IMR-90 (cell line): ENCODE data around the gene ZNF662. TPM values are rescaled to one million over a fixed set of nuclear protein-coding genes. Genes with fewer than 3 reads are reported as not detected.

ENCODE experiments used
- ATAC-seq: fragments of 200-7000 bp; cut with Tn5 transposase; 2 replicates; pipeline ENCODE4 v1.9.1; 2020; ENCODE audit warnings: low read depth, mild to moderate bottlenecking, moderate library complexity
- BruUV-seq: library from RNA; stranded (reverse); fragments of 400-500 nt; replicated peaks from 2 replicates; lab custom pipeline; 2021; lab: Mats Ljungman, UMichigan
- CTCF ChIA-PET: fragments of 300-600 bp; formaldehyde crosslinking; extraction: SDS; loops from one replicate; lab custom pipeline; 2021; ENCODE audit warnings: antibody characterized with exemption; lab: Yijun Ruan, JAX
- POLR2A ChIA-PET: fragments of 300-600 bp; sonication (Branson Sonifier 250); formaldehyde crosslinking; loops from one replicate; lab custom pipeline; 2022; ENCODE audit warnings: antibody characterized with exemption; ENCODE audit not compliant: unreplicated experiment; lab: Charles Lee
- DNase-seq: peaks from one replicate; pipeline ENCODE4 v3.0.0; 2013
- H2AFZ ChIP-seq: replicated peaks from 2 replicates; pipeline ENCODE3; 2013; ENCODE audit warnings: low read length, mild to moderate bottlenecking; ENCODE audit not compliant: poor library complexity
- H2AK5ac ChIP-seq: 2 replicates; pipeline ENCODE4 v1.6.1; 2013; ENCODE audit warnings: low read depth, low read length, inconsistent platforms
- H2AK9ac ChIP-seq: replicated peaks from 2 replicates; pipeline ENCODE3; 2013; ENCODE audit warnings: mild to moderate bottlenecking, low read depth, low read length, moderate library complexity; ENCODE audit not compliant: poor library complexity
- H2BK120ac ChIP-seq: 2 replicates; pipeline ENCODE4 v1.6.1; 2013; ENCODE audit warnings: low read depth, low read length, inconsistent platforms
- H2BK15ac ChIP-seq: 3 replicates; pipeline ENCODE4 v1.6.1; 2013; ENCODE audit warnings: low read depth, low read length, inconsistent platforms
- H2BK20ac ChIP-seq: 2 replicates; pipeline ENCODE4 v1.6.1; 2013; ENCODE audit warnings: low read depth, mild to moderate bottlenecking, inconsistent platforms, low read length, moderate library complexity
- H2BK5ac ChIP-seq: 2 replicates; pipeline ENCODE4 v1.6.1; 2013; ENCODE audit warnings: mild to moderate bottlenecking, low read depth, low read length, inconsistent platforms; ENCODE audit not compliant: poor library complexity, severe bottlenecking
- H3K14ac ChIP-seq: replicated peaks from 2 replicates; pipeline ENCODE4 v1.6.1; 2013; ENCODE audit warnings: low read depth, low read length, inconsistent platforms
- H3K18ac ChIP-seq: 2 replicates; pipeline ENCODE4 v1.6.1; 2013; ENCODE audit warnings: low read depth, low read length, control low read depth
- H3K23ac ChIP-seq: 2 replicates; pipeline ENCODE4 v1.6.1; 2013; ENCODE audit warnings: low read depth, low read length, inconsistent platforms
- H3K27ac ChIP-seq: 2 replicates; pipeline ENCODE4 v1.5.1; 2013; ENCODE audit warnings: mild to moderate bottlenecking, control low read depth, low read length; ENCODE audit not compliant: insufficient read depth
- H3K27me3 ChIP-seq: 2 replicates; pipeline ENCODE4 v1.6.1; 2013; ENCODE audit warnings: low read length; ENCODE audit not compliant: control insufficient read depth, insufficient read depth
- H3K36me3 ChIP-seq: 2 replicates; pipeline ENCODE4 v1.6.1; 2013; ENCODE audit warnings: low read length, mixed read lengths; ENCODE audit not compliant: control insufficient read depth, insufficient read depth
- H3K4ac ChIP-seq: 2 replicates; pipeline ENCODE4 v1.6.1; 2013; ENCODE audit warnings: low read depth, low read length, inconsistent platforms
- H3K4me1 ChIP-seq: 2 replicates; pipeline ENCODE4 v1.6.1; 2013; ENCODE audit warnings: low read length, mixed read lengths; ENCODE audit not compliant: control insufficient read depth, insufficient read depth
- H3K4me2 ChIP-seq: 2 replicates; pipeline ENCODE4 v1.6.1; 2013; ENCODE audit warnings: low read depth, mild to moderate bottlenecking, control low read depth, low read length, moderate library complexity
- H3K4me3 ChIP-seq: 2 replicates; pipeline ENCODE4 v1.5.1; 2013; ENCODE audit warnings: low read depth, mild to moderate bottlenecking, control low read depth, low read length, moderate library complexity; ENCODE audit not compliant: insufficient read depth
- H3K56ac ChIP-seq: 2 replicates; pipeline ENCODE4 v1.6.1; 2013; ENCODE audit warnings: low read length, inconsistent platforms; ENCODE audit not compliant: insufficient read depth; ENCODE audit errors: extremely low read depth
- H3K79me1 ChIP-seq, 2 experiments: 2 replicates each; pipeline ENCODE4 v1.6.1; 2013; ENCODE audit warnings: low read length in 2 of 2, inconsistent platforms in 1 of 2, low read depth in 1 of 2
- H3K9ac ChIP-seq: 2 replicates; pipeline ENCODE4 v1.6.1; 2013; ENCODE audit warnings: low read depth, low read length, control low read depth
- H3K9me1 ChIP-seq: 2 replicates; pipeline ENCODE4 v1.6.1; 2013; ENCODE audit warnings: low read length, inconsistent platforms; ENCODE audit not compliant: insufficient read depth
- H3K9me3 ChIP-seq: 2 replicates; pipeline ENCODE4 v1.6.1; 2013; ENCODE audit warnings: low read length; ENCODE audit not compliant: control insufficient read depth, insufficient read depth
- H4K20me1 ChIP-seq: 2 replicates; pipeline ENCODE4 v1.6.1; 2013; ENCODE audit warnings: low read length, inconsistent platforms; ENCODE audit not compliant: insufficient read depth
- H4K5ac ChIP-seq: 2 replicates; pipeline ENCODE4 v1.6.1; 2013; ENCODE audit warnings: mild to moderate bottlenecking, low read depth, low read length, control low read depth
- H4K8ac ChIP-seq, 2 experiments: 2 replicates each; pipeline ENCODE4 v1.6.1; 2013; ENCODE audit warnings: low read depth in 2 of 2, low read length in 2 of 2, control low read depth in 1 of 2, inconsistent platforms in 1 of 2
- H4K91ac ChIP-seq: 2 replicates; pipeline ENCODE4 v1.6.1; 2013; ENCODE audit warnings: low read depth, low read length, inconsistent platforms; ENCODE audit not compliant: insufficient read depth
- BHLHE40 ChIP-seq: fragments of 150-350 bp; IDR thresholded peaks from 2 replicates; pipeline ENCODE4 v1.6.1; 2016; ENCODE audit warnings: mild to moderate bottlenecking, low read depth, low read length
- CEBPB ChIP-seq: IDR thresholded peaks from 2 replicates; pipeline ENCODE4 v1.6.1; 2012; ENCODE audit warnings: low read depth, low read length, improper control_type of control experiment
- CHD1 ChIP-seq: IDR thresholded peaks from 2 replicates; pipeline ENCODE4 v1.6.1; 2012; ENCODE audit warnings: low read depth, low read length, improper control_type of control experiment
- CTCF ChIP-seq: conservative IDR thresholded peaks from 2 replicates; pipeline ENCODE4 v1.5.1; 2012; ENCODE audit warnings: mild to moderate bottlenecking, low read depth, low read length, improper control_type of control experiment
- ELK1 ChIP-seq: fragments of 150-350 bp; IDR thresholded peaks from 2 replicates; pipeline ENCODE4 v1.6.1; 2016; ENCODE audit warnings: low read depth, mild to moderate bottlenecking, low read length, moderate library complexity, borderline replicate concordance
- FOS ChIP-seq: fragments of 150-350 bp; IDR thresholded peaks from 2 replicates; pipeline ENCODE4 v1.6.1; 2016; ENCODE audit warnings: low read depth, low read length
- MAFK ChIP-seq: IDR thresholded peaks from 2 replicates; pipeline ENCODE4 v1.6.1; 2012; ENCODE audit warnings: low read depth, low read length, improper control_type of control experiment
- MAZ ChIP-seq: IDR thresholded peaks from 2 replicates; pipeline ENCODE4 v1.6.1; 2012; ENCODE audit warnings: low read depth, mild to moderate bottlenecking, low read length, improper control_type of control experiment, moderate library complexity, borderline replicate concordance
- NFE2L2 ChIP-seq: fragments of 150-350 bp; IDR thresholded peaks from 2 replicates; pipeline ENCODE4 v1.6.1; 2016; ENCODE audit warnings: low read depth, mild to moderate bottlenecking, low read length
- POLR2A ChIP-seq: IDR thresholded peaks from 2 replicates; pipeline ENCODE4 v1.6.1; 2012; ENCODE audit warnings: mild to moderate bottlenecking, low read depth, low read length
- RAD21 ChIP-seq: IDR thresholded peaks from 2 replicates; pipeline ENCODE4 v1.6.1; 2012; ENCODE audit warnings: low read length, improper control_type of control experiment
- RCOR1 ChIP-seq: IDR thresholded peaks from 2 replicates; pipeline ENCODE4 v1.6.1; 2012; ENCODE audit warnings: mild to moderate bottlenecking, low read length, improper control_type of control experiment; ENCODE audit not compliant: insufficient replicate concordance
- RFX5 ChIP-seq: IDR thresholded peaks from 2 replicates; pipeline ENCODE4 v1.8.0; 2012; ENCODE audit warnings: low read depth, mild to moderate bottlenecking, low read length, moderate library complexity
- SMC3 ChIP-seq: fragments of 150-350 bp; IDR thresholded peaks from 2 replicates; pipeline ENCODE4 v1.6.1; 2016; ENCODE audit warnings: low read depth, mild to moderate bottlenecking, antibody characterized with exemption, low read length, moderate library complexity
- USF2 ChIP-seq: fragments of 150-350 bp; IDR thresholded peaks from 2 replicates; pipeline ENCODE4 v1.6.1; 2017; ENCODE audit warnings: mild to moderate bottlenecking, antibody characterized with exemption, low read length, low read depth
- WGBS, 2 experiments: methylation state at CpG; one replicate each; pipeline versions ENCODE4 v1.1.5 to v1.1.7; 2013; ENCODE audit warnings: missing lambda C conversion rate in 2 of 2; ENCODE audit not compliant: insufficient read length in 1 of 2; ENCODE audit errors: extremely low coverage in 2 of 2; 5-methylcytosine and 5-hydroxymethylcytosine counted together
- dilution Hi-C: fragments of 300-500 bp; cut with HindIII; formaldehyde crosslinking; loops from one replicate; pipeline ENCODE4 v1.14.3; 2018; ENCODE audit warnings: low sequenced_read_pairs; ENCODE audit not compliant: unreplicated experiment
- in situ Hi-C: fragments of 300-500 bp; cut with MboI; formaldehyde crosslinking; loops from 3 replicates; pipeline ENCODE4 v1.14.3; 2019; ENCODE audit warnings: low sequenced_read_pairs, inconsistent platforms, mixed read lengths
- intact Hi-C: fragments of 100-400 bp; cut with micrococcal nuclease; formaldehyde crosslinking; loops from 2 replicates; pipeline ENCODE4 v1.10.0; 2022
- polyA plus RNA-seq, 3 experiments: library from polyadenylated mRNA; depleted of rRNA; stranded (reverse); fragments of >200 nt; gene quantifications; 2 replicates each; pipeline ENCODE4 v1.2.3, GENCODE V29; 2012; ENCODE audit warnings: low replicate concordance in 1 of 3
- total RNA-seq: library from RNA; depleted of rRNA; stranded (reverse); fragments of >200 nt; gene quantifications from 2 replicates; pipeline ENCODE4 v1.2.3, GENCODE V29; 2012

ZNF662 gene
- total and polyA plus RNA-seq, 2 of the 4 experiments (the other 2 are of a cell fraction) = 0.29 to 0.54 TPM

- POLR2A ChIA-PET = no interaction called here
- CTCF ChIA-PET = interaction anchor here (1.0 kb wide), 1 partner anchor 202 kb away, joined by 3 read pairs; no protein-coding TSS in a partner anchor
Measured at GRCh38 chr3:42960282-42960681, 54.3 kb downstream of the ZNF662 start.

More at GRCh38 chr3:42960282-42960681, 54.3 kb downstream of the ZNF662 start:
- Histone ChIP-seq H2AK9ac (no peak overlapping the region), H4K20me1 (no peaks in the 10 kb centered on the region), H3K4ac (no peak overlapping the region), H2AFZ (peak overlapping the region; percentile 65), H3K27me3 (no peaks in the 10 kb centered on the region; the same call in 1 of the 2 replicates), H3K4me3 (no peak overlapping the region), H3K9me1 (no peaks in the 10 kb centered on the region), H3K9ac (no peak overlapping the region), H3K14ac (no peak overlapping the region), H2AK5ac (no peak overlapping the region), H2BK15ac (no peak overlapping the region), H2BK20ac (no peak overlapping the region), H3K23ac (no peak overlapping the region), H4K5ac (no peak overlapping the region), H3K4me2 (no peak overlapping the region), H3K9me3 (no peaks in the 10 kb centered on the region), H3K36me3 (no peaks in the 10 kb centered on the region), H3K4me1 (no peaks in the 10 kb centered on the region), H4K91ac (no peak overlapping the region), H4K8ac (no peak overlapping the region), H3K27ac (no peak overlapping the region), H2BK120ac (no peak overlapping the region), H3K79me1 (no peaks in the 10 kb centered on the region), H3K18ac (no peak overlapping the region), H2BK5ac (no peak overlapping the region), H3K56ac (no peak overlapping the region)
- intact Hi-C loops (loop anchor here (2.0 to 5.0 kb wide), 2 partner anchors 542 to 1239 kb away; no protein-coding TSS in a partner anchor), dilution Hi-C loops (no loop called here), in situ Hi-C loops (loop anchor here (5.0 to 25.0 kb wide), 3 partner anchors 197 to 1227 kb away; no protein-coding TSS in a partner anchor)
- no CpG with 5 or more reads among the region's 5 CpGs for WGBS, 2 experiments
- ATAC-seq (no peak), DNase-seq (peak; percentile 4)
- no peak for TF ChIP-seq MAZ
- TF ChIP-seq MAFK = no peak
- no peak for TF ChIP-seq ELK1
- TF ChIP-seq CEBPB = no peak
- no peak for TF ChIP-seq SMC3
- no peak for TF ChIP-seq POLR2A
- no peak for TF ChIP-seq RFX5
- no peak for TF ChIP-seq NFE2L2
- no peak for TF ChIP-seq FOS
- TF ChIP-seq BHLHE40 = no peak
- TF ChIP-seq CTCF = no peak
- TF ChIP-seq USF2 = no peak
- no peak for TF ChIP-seq RCOR1
- TF ChIP-seq RAD21 = no peak
- TF ChIP-seq CHD1 = no peak
- BruUV-seq = no TSS peak
